Adrenal gland (tissue), 12 donors: ENCODE measurements around the gene UHRF2. TPM values are rescaled to one million over a fixed set of nuclear protein-coding genes. Genes with fewer than 3 reads are reported as not detected.

ENCODE experiments used
- DNase-seq, 7 donors: peaks; one replicate each; pipeline ENCODE4 v3.0.0-alpha.2; 2019 to 2020
- H3K27ac ChIP-seq, 5 donors: fragments of 200-600 bp; sonication (generic) in 4 of 5; 1 replicate in 3 of 5; 2 replicates in 2 of 5; pipeline versions ENCODE4 v1.5.1 to v1.8.0; 2016 to 2020; ENCODE audit warnings: mild to moderate bottlenecking in 1 of 5
- H3K27me3 ChIP-seq: fragments of 200-600 bp; 2 replicates; pipeline ENCODE4 v1.8.0; 2021
- H3K36me3 ChIP-seq, 2 donors: fragments of 200-600 bp; replicated peaks in 1 of 2; 1 replicate in 1 of 2; 2 replicates in 1 of 2; pipeline versions ENCODE4 v1.5.1 to v1.8.0; 2018 to 2022
- H3K4me1 ChIP-seq, 2 donors: fragments of 200-600 bp; replicated peaks in 1 of 2; 1 replicate in 1 of 2; 2 replicates in 1 of 2; pipeline versions ENCODE4 v1.5.1 to v1.8.0; 2018 to 2021
- H3K4me3 ChIP-seq, 4 donors: fragments of 200-600 bp; sonication (generic) in 3 of 4; one replicate each; pipeline ENCODE4 v1.5.1; 2016 to 2018
- H3K9me3 ChIP-seq, 3 donors: fragments of 200-600 bp; sonication (generic) in 1 of 3; replicated peaks in 1 of 3; 1 replicate in 2 of 3; 2 replicates in 1 of 3; pipeline versions ENCODE4 v1.5.1 to v1.8.0; 2016 to 2021
- CTCF ChIP-seq, 6 experiments: fragments of 450-650 bp in 4 of 6; fragments of 200-600 bp in 2 of 6; sonication (generic) in 1 of 6; IDR thresholded peaks; 1 replicate in 5 of 6; 2 replicates in 1 of 6; pipeline versions ENCODE4 v1.5.1 to v1.8.0; 2016 to 2021; ENCODE audit warnings: antibody characterized with exemption in 6 of 6, mild to moderate bottlenecking in 2 of 6, moderate library complexity in 1 of 6
- POLR2A ChIP-seq, 2 donors: fragments of 450-650 bp; IDR thresholded peaks; one replicate each; pipeline ENCODE4 v1.6.1; 2017; ENCODE audit warnings: antibody characterized with exemption in 2 of 2, mild to moderate bottlenecking in 2 of 2, moderate library complexity in 1 of 2
- WGBS, 4 donors: extraction: QIAGEN DNeasy Blood & Tissue Kit in 2 of 4; methylation state at CpG; one replicate each; pipeline versions ENCODE4 v1.1.5 to v1.1.7; 2013 to 2017; 5-methylcytosine and 5-hydroxymethylcytosine counted together
- intact Hi-C, 2 donors: fragments of 100-400 bp; cut with DNase I; formaldehyde crosslinking; loops; one replicate each; pipeline versions ENCODE4 v1.14.1 to v1.15.0; 2022 to 2023
- polyA plus RNA-seq, 3 donors: library from polyadenylated mRNA; stranded (reverse); fragments of 200-250 nt in 2 of 3; fragments of 350-450 nt in 1 of 3; fragmentation: Illumina TruSeq in 1 of 3; extraction: RNeasy Lipid Tissue Mini Kit (QIAGEN cat#74804) in 1 of 3; gene quantifications; one replicate each; pipeline ENCODE4 v1.2.3, GENCODE V29; 2013 to 2014
- total RNA-seq, 9 donors: library from RNA; depleted of rRNA in 4 of 9; stranded (reverse); fragments of >200 nt in 4 of 9; fragments of 120-200 nt in 1 of 9; fragmentation: NEBNext Ultra II Directional in 1 of 9; extraction: Animal tissue kit (Norgen Biotek cat#: 25700) in 1 of 9; gene quantifications; one replicate each; pipeline versions ENCODE4 v1.1.0 to v1.2.4, GENCODE V29; 2013 to 2023
- donor health status: healthy with polysubstance abuse.
- donor health status: Bipolar disorder and iron deficiency.
- donor health status: DM: yes; HTN: yes; CAD: no.
- donor health status: DM: no; HTN: no; CAD: no.
- donor health status: DM: no; HTN: no; CAD: no.
- donor health status: DM: yes; HTN: yes; CAD: no.

Gene UHRF2
- total and polyA plus RNA-seq, 12 donors: 16.1 to 49.8 (median 26.4) TPM

GRCh38 chr9:6405371-6405770, 7.6 kb upstream of the UHRF2 start:
- no peak overlapping the region for H3K27ac ChIP-seq
- intact Hi-C loops: no loop called here
- H3K9me3 ChIP-seq: no peaks in the 10 kb centered on the region
- no peak for DNase-seq
- no peaks in the 10 kb centered on the region for H3K36me3 ChIP-seq
- H3K27me3 ChIP-seq: no peaks in the 10 kb centered on the region
- no peak for TF ChIP-seq POLR2A (IDR thresholded peaks at IDR 0.05)
- no peak for TF ChIP-seq CTCF (IDR thresholded peaks at IDR 0.05)
- H3K4me1 ChIP-seq: no peaks in the 10 kb centered on the region
- no peak overlapping the region for H3K4me3 ChIP-seq

- Histone ChIP-seq H3K27me3 (no peaks in the 10 kb centered on the region), H3K36me3 (no peaks in the 10 kb centered on the region), H3K9me3 (no peaks in the 10 kb centered on the region), H3K4me1 (peaks cover 0 to 5% of the 10 kb centered on the region in 2 donors), H3K4me3 (no peak overlapping the region), H3K27ac (no peak overlapping the region)
- TF ChIP-seq CTCF (IDR thresholded peaks at IDR 0.05) (no peak), POLR2A (IDR thresholded peaks at IDR 0.05) (no peak)
- WGBS, 4 donors: 73 to 78% (median 75%) methylated on average over 2 of the region's 2 CpGs
- intact Hi-C loops: no loop called here
- no peak for DNase-seq
Measured at GRCh38 chr9:6407778-6408177, 5.2 kb upstream of the UHRF2 start.

- TF ChIP-seq CTCF (IDR thresholded peaks at IDR 0.05) (no peak), POLR2A (IDR thresholded peaks at IDR 0.05) (no peak)
- Histone ChIP-seq H3K4me3 (no peak overlapping the region), H3K36me3 (no peaks in the 10 kb centered on the region), H3K9me3 (no peaks in the 10 kb centered on the region), H3K4me1 (peaks cover 0 to 5% of the 10 kb centered on the region in 2 donors), H3K27me3 (no peaks in the 10 kb centered on the region), H3K27ac (no peak overlapping the region)
- no peak for DNase-seq
- intact Hi-C loops: no loop called here
- 83 to 95% (median 90%) methylated on average over 8 of the region's 8 CpGs for WGBS, 4 donors
Measured at GRCh38 chr9:6408320-6408719, 4.7 kb upstream of the UHRF2 start.

- 78 to 93% (median 82%) methylated on average over 3 of the region's 3 CpGs for WGBS, 4 donors
- H3K4me1 ChIP-seq: peaks cover 5 to 9% of the 10 kb centered on the region in 2 donors
- no peak overlapping the region for H3K27ac ChIP-seq
- TF ChIP-seq CTCF (IDR thresholded peaks at IDR 0.05) (no peak), POLR2A (IDR thresholded peaks at IDR 0.05) (no peak)
- H3K36me3 ChIP-seq: no peaks in the 10 kb centered on the region
- H3K4me3 ChIP-seq: no peak overlapping the region
- intact Hi-C loops: loop anchor here in 1 of 2 donors (10.0 kb wide), 1 partner anchor 85 kb away; no protein-coding TSS in a partner anchor
- no peaks in the 10 kb centered on the region for H3K27me3 ChIP-seq
- no peak for DNase-seq
- no peaks in the 10 kb centered on the region for H3K9me3 ChIP-seq
Measured at GRCh38 chr9:6409811-6410210, 3.2 kb upstream of the UHRF2 start.
